ENCODE data around the gene KRTAP4-16. TPM values are rescaled to one million over a fixed set of nuclear protein-coding genes. Genes with fewer than 3 reads are reported as not detected.
"Not testable (repeated sequence)": the region's sequence is repeated elsewhere in the genome, so short reads cannot be mapped to it uniquely, and the experiment has no call there.

KRTAP4-16 gene
- total and polyA plus RNA-seq, 2 donors (not counting 3 experiments of a cell fraction or from before 2014, with no cell fraction given), result not detected

GRCh38 chr17:41149652-41149985 is 47.6 kb upstream of the KRTAP4-16 start, which contains the start of gene KRTAP4-5:
Gene KRTAP4-5 (minus strand): TSS chr17:41149825. CDS start chr17:41149767, 58 bp downstream.
- Histone ChIP-seq H3K79me2 (ENCODE audit: control insufficient read depth, insufficient read depth, low read length) (no peaks in the 10 kb centered on the region), H3K4me1 (ENCODE audit: control insufficient read depth, extremely low read depth, insufficient read depth, low read length) (no peaks in the 10 kb centered on the region), H3K4me2 (ENCODE audit: insufficient read depth, low read length) (no peak within 1 kb of the TSS), H3K9me3 (replicated peaks; ENCODE audit: control insufficient read depth, insufficient read depth, low read length) (no peaks in the 10 kb centered on the region), H3K27me3 (ENCODE audit: control insufficient read depth in 2 of 2, insufficient read depth in 2 of 2, low read length in 2 of 2) (no peaks in the 10 kb centered on the region), H3K9ac (replicated peaks; ENCODE audit: extremely low read depth, insufficient read depth, low read length) (no peak within 1 kb of the TSS), H3K4me3 (replicated peaks in 1 of 3; ENCODE audit: insufficient read depth in 1 of 3, low read depth in 1 of 3, low read length in 3 of 3) (no peak within 1 kb of the TSS), H3K27ac (ENCODE audit: insufficient read depth, low read depth, low read length) (no peak within 1 kb of the TSS), H3K9me1 (replicated peaks; ENCODE audit: control insufficient read depth, extremely low read depth, insufficient read depth, low read length) (no peaks in the 10 kb centered on the region), H2AFZ (ENCODE audit: low read depth, low read length) (no peak within 1 kb of the TSS), H4K20me1 (replicated peaks; ENCODE audit: control insufficient read depth, extremely low read depth, insufficient read depth, low read length) (no peaks in the 10 kb centered on the region), H3K36me3 (ENCODE audit: control insufficient read depth in 2 of 2, extremely low read depth in 1 of 2, insufficient read depth in 2 of 2, low read length in 2 of 2) (no peaks in the 10 kb centered on the region)
- DNase-seq (ENCODE audit: low read depth, low spot score) (no peak), FAIRE-seq (no peak)
- ChIA-PET CTCF (no interaction called here), POLR2A (no interaction called here)
- intact Hi-C loops (cut with micrococcal nuclease) (no loop called here), dilution Hi-C loops (cut with MboI; ENCODE audit: extremely low pct_ligation_motif_present, low sequenced_read_pairs) (no loop called here)
- BruUV-seq (replicated peaks), result no TSS peak
- TF ChIP-seq EZH2 (IDR thresholded peaks at IDR 0.05; ENCODE audit: borderline replicate concordance, low read depth, low read length, severe bottlenecking) (no peak), CTCF (IDR thresholded peaks at IDR 0.05; ENCODE audit: extremely low read depth in 1 of 2, insufficient read depth in 1 of 2, low read depth in 1 of 2, low read length in 2 of 2) (no peak), FOS (IDR thresholded peaks at IDR 0.05; ENCODE audit: borderline replicate concordance, insufficient read depth, low read length) (no peak), JUN (IDR thresholded peaks at IDR 0.05; ENCODE audit: borderline replicate concordance, insufficient read depth, insufficient read length, low read depth) (no peak), MYC (IDR thresholded peaks at IDR 0.05; ENCODE audit: low read depth, low read length) (no peak), POLR2A (IDR thresholded peaks at IDR 0.05; ENCODE audit: low read depth, low read length) (no peak), GATA2 (IDR thresholded peaks at IDR 0.05; ENCODE audit: insufficient read depth, insufficient read length, low read depth, low read length) (no peak), POLR2AphosphoS5 (IDR thresholded peaks at IDR 0.05; ENCODE audit: insufficient read depth, low read depth, low read length) (no peak)
- TF ChIP-seq, protein P1, sequence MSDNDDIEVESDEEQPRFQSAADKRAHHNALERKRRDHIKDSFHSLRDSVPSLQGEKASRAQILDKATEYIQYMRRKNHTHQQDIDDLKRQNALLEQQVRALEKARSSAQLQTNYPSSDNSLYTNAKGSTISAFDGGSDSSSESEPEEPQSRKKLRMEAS (IDR thresholded peaks at IDR 0.05; ENCODE audit: insufficient read depth, insufficient read length), result no peak

DNA sequence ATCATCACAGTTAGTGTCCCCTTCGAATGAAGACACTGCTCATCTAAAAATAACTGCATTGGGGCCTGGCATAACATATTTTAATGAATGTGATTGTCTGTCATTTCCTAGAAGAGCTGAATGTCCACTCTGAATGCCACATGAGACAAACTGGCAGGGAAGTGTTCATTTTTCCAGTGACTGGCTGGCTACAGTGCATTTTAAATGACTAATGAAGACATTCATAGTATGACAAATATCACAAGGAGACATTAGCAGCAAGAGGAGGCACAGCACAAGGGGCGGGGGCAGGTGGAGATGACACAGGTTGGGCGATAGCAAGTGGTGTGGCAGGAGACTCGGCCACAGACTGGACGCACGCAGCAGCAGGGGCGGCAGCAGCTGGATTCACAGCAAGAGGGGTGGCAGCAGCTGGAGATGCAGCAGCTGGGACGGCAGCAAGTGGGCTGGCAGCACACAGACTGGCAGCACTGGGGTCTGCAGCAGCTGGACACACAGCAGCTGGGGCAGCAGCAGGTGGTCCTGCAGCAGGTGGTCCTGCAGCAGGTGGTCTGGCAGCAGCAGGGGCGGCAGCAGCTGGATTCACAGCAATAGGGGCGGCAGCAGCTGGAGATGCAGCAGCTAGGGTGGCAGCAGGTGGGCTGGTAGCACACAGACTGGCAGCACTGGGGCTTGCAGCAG is 47.1 kb upstream of the KRTAP4-16 start:
- intact Hi-C loops (cut with micrococcal nuclease); H4K20me1 ChIP-seq (replicated peaks; ENCODE audit: control insufficient read depth, extremely low read depth, insufficient read depth, low read length); H3K27me3 ChIP-seq (ENCODE audit: control insufficient read depth in 2 of 2, insufficient read depth in 2 of 2, low read length in 2 of 2); CTCF ChIA-PET; FAIRE-seq; POLR2A ChIA-PET; H3K4me3 ChIP-seq (replicated peaks in 1 of 3; ENCODE audit: insufficient read depth in 1 of 3, low read depth in 1 of 3, low read length in 3 of 3); BruUV-seq (replicated peaks); dilution Hi-C loops (cut with MboI; ENCODE audit: extremely low pct_ligation_motif_present, low sequenced_read_pairs); DNase-seq (ENCODE audit: low read depth, low spot score); H3K9me3 ChIP-seq (replicated peaks; ENCODE audit: control insufficient read depth, insufficient read depth, low read length); H3K4me1 ChIP-seq (ENCODE audit: control insufficient read depth, extremely low read depth, insufficient read depth, low read length); H3K9me1 ChIP-seq (replicated peaks; ENCODE audit: control insufficient read depth, extremely low read depth, insufficient read depth, low read length); H3K9ac ChIP-seq (replicated peaks; ENCODE audit: extremely low read depth, insufficient read depth, low read length); H3K27ac ChIP-seq (ENCODE audit: insufficient read depth, low read depth, low read length); H3K4me2 ChIP-seq (ENCODE audit: insufficient read depth, low read length); H3K36me3 ChIP-seq (ENCODE audit: control insufficient read depth in 2 of 2, extremely low read depth in 1 of 2, insufficient read depth in 2 of 2, low read length in 2 of 2); H2AFZ ChIP-seq (ENCODE audit: low read depth, low read length); H3K79me2 ChIP-seq (ENCODE audit: control insufficient read depth, insufficient read depth, low read length): not testable (repeated sequence)
